Right atrium auricular region (tissue), 2 donors: ENCODE results near the gene ST13. TPM values are rescaled to one million over a fixed set of nuclear protein-coding genes. Genes with fewer than 3 reads are reported as not detected.
"Not testable (repeated sequence)": the region's sequence is repeated elsewhere in the genome, so short reads cannot be mapped to it uniquely, and the experiment has no call there.

ENCODE experiments used
- DNase-seq: peaks from one replicate; pipeline ENCODE4 v3.0.0-alpha.2; 2019; ENCODE audit warnings: low spot score
- H3K27ac ChIP-seq, 2 donors: fragments of 200-600 bp; sonication (generic); 1 replicate in 1 of 2; 2 replicates in 1 of 2; pipeline ENCODE4 v1.5.1; 2016 to 2019
- H3K27me3 ChIP-seq, 2 donors: fragments of 200-600 bp; sonication (generic); one replicate each; pipeline versions ENCODE4 v1.5.1 to v1.6.0; 2017 to 2019
- H3K36me3 ChIP-seq: fragments of 200-600 bp; sonication (generic); one replicate; pipeline ENCODE4 v1.5.1; 2016
- H3K4me1 ChIP-seq, 2 donors: fragments of 200-600 bp; sonication (generic); one replicate each; pipeline versions ENCODE4 v1.5.1 to v1.6.0; 2017 to 2019
- H3K4me3 ChIP-seq, 2 donors: fragments of 200-600 bp; sonication (generic); 1 replicate in 1 of 2; 2 replicates in 1 of 2; pipeline ENCODE4 v1.5.1; 2017 to 2019; ENCODE audit warnings: mild to moderate bottlenecking in 1 of 2, moderate library complexity in 1 of 2
- H3K9me3 ChIP-seq, 2 donors: fragments of 200-600 bp; sonication (generic); one replicate each; pipeline ENCODE4 v1.5.1; 2019
- CTCF ChIP-seq, 2 donors: fragments of 200-600 bp; sonication (generic); IDR thresholded peaks; one replicate each; pipeline ENCODE4 v1.5.1; 2019; ENCODE audit warnings: antibody characterized with exemption in 2 of 2
- total RNA-seq, 2 donors: library from RNA; depleted of rRNA; stranded (reverse); fragments of >200 nt; gene quantifications; one replicate each; pipeline ENCODE4 v1.1.0, GENCODE V29; 2016

ST13 gene
- total RNA-seq, 2 donors from 2014 or later = 101 to 105 TPM

GRCh38 chr22:40889116-40889515 is 32.7 kb upstream of the ST13 start:
- no peak for TF ChIP-seq CTCF (IDR thresholded peaks at IDR 0.05)
- H3K9me3 ChIP-seq = no peaks in the 10 kb centered on the region
- peaks cover 39% of the 10 kb centered on the region for H3K36me3 ChIP-seq

DNA sequence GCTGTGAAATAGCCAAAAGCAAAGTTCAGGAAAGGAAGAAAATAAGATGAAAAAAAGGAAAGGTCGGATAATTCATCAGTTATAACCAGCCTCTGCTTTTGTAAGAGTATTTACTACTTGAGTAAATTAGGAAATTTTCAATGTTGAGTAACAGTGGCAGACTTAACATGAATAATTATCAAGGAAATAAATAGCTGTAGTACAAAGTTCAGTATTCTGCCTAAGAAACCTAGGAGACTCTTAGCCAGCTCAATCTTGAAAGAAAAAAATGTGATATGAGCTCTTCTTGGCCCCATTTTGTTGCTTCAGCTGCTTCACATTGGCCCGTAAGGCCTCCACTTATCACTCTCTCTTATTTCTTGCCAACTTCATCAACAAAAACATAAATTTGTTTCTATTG is 22.5 kb upstream of the ST13 start:
- DNase-seq = no peak

More at GRCh38 chr22:40889116-40889515, 32.7 kb upstream of the ST13 start:
- no peak overlapping the region for H3K4me3 ChIP-seq
- H3K4me1 ChIP-seq = no peaks in the 10 kb centered on the region
- DNase-seq = no peak
- no peak overlapping the region for H3K27ac ChIP-seq
- no peaks in the 10 kb centered on the region for H3K27me3 ChIP-seq

DNA sequence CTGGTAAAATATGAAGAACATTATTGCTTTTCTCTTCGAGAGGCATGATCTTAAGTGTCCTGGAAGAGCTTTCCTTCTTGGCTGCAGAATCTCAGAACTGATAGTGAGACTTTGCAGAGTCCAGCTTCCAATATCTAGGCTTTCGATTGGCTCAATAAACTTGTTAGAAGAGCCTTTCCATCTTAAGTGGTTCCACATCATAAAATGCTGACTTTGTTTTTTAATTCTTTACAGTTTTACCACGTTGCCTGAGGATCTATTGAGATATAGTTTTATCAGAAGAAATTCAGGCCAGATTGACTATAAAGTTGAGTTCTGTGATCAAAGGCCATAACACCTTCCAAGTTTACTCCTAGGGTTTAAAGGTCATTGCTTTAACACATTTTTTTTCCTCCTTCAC is 21.0 kb upstream of the ST13 start:
- H3K4me3 ChIP-seq = no peak overlapping the region
- peaks cover 9% of the 10 kb centered on the region for H3K36me3 ChIP-seq
- no peak overlapping the region for H3K27ac ChIP-seq
- no peak for TF ChIP-seq CTCF (IDR thresholded peaks at IDR 0.05)
- no peaks in the 10 kb centered on the region for H3K27me3 ChIP-seq
- DNase-seq = no peak
- H3K4me1 ChIP-seq = no peaks in the 10 kb centered on the region
- H3K9me3 ChIP-seq = no peaks in the 10 kb centered on the region

More for the DNA sequence above, 22.5 kb upstream of the ST13 start:
- no peak for TF ChIP-seq CTCF (IDR thresholded peaks at IDR 0.05)
- H3K27ac ChIP-seq = no peak overlapping the region
- no peaks in the 10 kb centered on the region for H3K4me1 ChIP-seq
- H3K27me3 ChIP-seq = no peaks in the 10 kb centered on the region
- H3K4me3 ChIP-seq = no peak overlapping the region
- H3K9me3 ChIP-seq = no peaks in the 10 kb centered on the region
- H3K36me3 ChIP-seq = peaks cover 9% of the 10 kb centered on the region

DNA sequence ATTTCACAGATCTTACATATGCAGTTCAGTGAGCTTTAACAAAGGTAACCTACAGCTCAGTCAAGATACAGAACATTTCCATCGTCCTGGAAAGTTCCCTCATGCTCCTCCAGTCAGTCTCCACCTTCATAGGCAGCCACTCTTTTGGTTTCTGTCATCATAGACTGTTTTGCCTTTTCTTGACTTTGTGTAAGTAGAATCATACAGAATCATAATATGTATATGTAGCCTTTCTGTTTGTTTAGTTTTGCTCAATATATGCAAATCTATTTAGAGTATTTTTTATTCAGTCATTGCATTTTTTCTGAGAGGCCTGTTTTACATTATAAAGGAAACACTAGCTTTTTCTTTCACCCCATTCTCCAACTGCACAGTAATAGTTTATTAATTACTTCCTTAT is 20.5 kb upstream of the ST13 start:
- H3K9me3 ChIP-seq = no peaks in the 10 kb centered on the region
- no peaks in the 10 kb centered on the region for H3K27me3 ChIP-seq
- H3K4me3 ChIP-seq = no peak overlapping the region
- H3K4me1 ChIP-seq = no peaks in the 10 kb centered on the region
- DNase-seq = no peak
- no peak overlapping the region for H3K27ac ChIP-seq
- H3K36me3 ChIP-seq = peaks cover 5% of the 10 kb centered on the region
- no peak for TF ChIP-seq CTCF (IDR thresholded peaks at IDR 0.05)

GRCh38 chr22:40875111-40875510 is 18.7 kb upstream of the ST13 start:
- no peak overlapping the region for H3K27ac ChIP-seq
- H3K4me1 ChIP-seq = no peaks in the 10 kb centered on the region
- H3K9me3 ChIP-seq = no peaks in the 10 kb centered on the region
- peaks cover 15% of the 10 kb centered on the region for H3K36me3 ChIP-seq
- no peaks in the 10 kb centered on the region for H3K27me3 ChIP-seq
- H3K4me3 ChIP-seq = no peak overlapping the region
- TF ChIP-seq CTCF (IDR thresholded peaks at IDR 0.05) = no peak
- DNase-seq = no peak

DNA sequence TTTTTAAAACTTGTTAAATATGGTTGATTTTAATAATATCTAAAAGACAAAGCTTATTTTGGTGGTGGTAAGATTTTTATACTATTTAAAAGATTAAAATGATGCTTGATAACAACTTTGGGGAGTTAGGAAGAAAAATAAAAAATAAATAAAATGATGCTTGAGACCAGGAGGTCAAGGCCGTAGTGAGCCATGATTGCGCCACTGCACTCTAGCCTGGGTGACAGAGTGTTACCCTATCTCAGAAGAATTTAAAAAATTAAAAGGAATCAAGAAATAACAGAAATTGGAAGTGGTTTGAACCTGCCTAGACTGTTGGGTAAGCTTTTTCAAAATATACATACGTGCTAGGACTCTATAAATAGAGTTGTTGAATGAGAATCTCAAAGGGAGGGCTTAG is 17.6 kb upstream of the ST13 start:
- no peak for TF ChIP-seq CTCF (IDR thresholded peaks at IDR 0.05)
- no peak for DNase-seq
- peaks cover 24% of the 10 kb centered on the region for H3K36me3 ChIP-seq
- H3K4me1 ChIP-seq = no peaks in the 10 kb centered on the region
- H3K4me3 ChIP-seq = no peak overlapping the region
- no peaks in the 10 kb centered on the region for H3K27me3 ChIP-seq
- no peak overlapping the region for H3K27ac ChIP-seq
- no peaks in the 10 kb centered on the region for H3K9me3 ChIP-seq

- H3K4me3 ChIP-seq, H3K4me1 ChIP-seq, H3K27ac ChIP-seq, H3K9me3 ChIP-seq, H3K27me3 ChIP-seq, DNase-seq: not testable (repeated sequence)
- H3K36me3 ChIP-seq = peaks cover 24% of the 10 kb centered on the region
Measured at GRCh38 chr22:40868379-40868778, 11.9 kb upstream of the ST13 start.
